ENCODE measurements around the gene NFYC. TPM values are rescaled to one million over a fixed set of nuclear protein-coding genes. Genes with fewer than 3 reads are reported as not detected.

The NFYC gene
- total RNA-seq, 1 experiment from 2014 or later: 63.3 TPM

GRCh38 chr1:40786995-40787705 is 95.6 kb downstream of the NFYC start:
- Histone ChIP-seq H3K4me2 (ENCODE audit: low read length) (no peak overlapping the region), H3K4me3 (replicated peaks in 1 of 2; ENCODE audit: low read depth in 1 of 2, low read length in 2 of 2) (no peak overlapping the region), H3K4me1 (ENCODE audit: control insufficient read depth in 1 of 2, insufficient read depth in 2 of 2, low read length in 2 of 2) (peaks cover 11 to 37% of the 10 kb centered on the region in 2 experiments), H3K79me2 (ENCODE audit: insufficient read depth, low read length) (peaks cover 7% of the 10 kb centered on the region; the same call in 1 of the 2 replicates), H3K9me2 (ENCODE audit: insufficient read depth) (no peaks in the 10 kb centered on the region), H3K9me3 (ENCODE audit: control insufficient read depth in 1 of 2, insufficient read depth in 1 of 2, low read depth in 1 of 2, low read length in 2 of 2) (no peaks in the 10 kb centered on the region), H3K36me3 (ENCODE audit: control insufficient read depth in 1 of 2, insufficient read depth in 2 of 2, low read length in 2 of 2) (no peaks in the 10 kb centered on the region), H3K9ac (ENCODE audit: low read length) (no peak overlapping the region), H3K27me3 (ENCODE audit: insufficient read depth, low read length) (no peaks in the 10 kb centered on the region), H3K27ac (ENCODE audit: low read depth, low read length) (no peak overlapping the region), H2AFZ (ENCODE audit: low read depth, low read length, poor library complexity, severe bottlenecking) (no peak overlapping the region), H4K20me1 (ENCODE audit: insufficient read depth) (no peaks in the 10 kb centered on the region)
- TF ChIP-seq CEBPB (IDR thresholded peaks at IDR 0.05; ENCODE audit: low read depth) (no peak), POLR2A (IDR thresholded peaks at IDR 0.05; ENCODE audit: borderline replicate concordance, extremely low read depth, insufficient read depth, insufficient read length) (no peak), ZNF274 (IDR thresholded peaks at IDR 0.05; ENCODE audit: low read depth, low read length) (no peak), EZH2 (IDR thresholded peaks at IDR 0.05) (no peak), TCF7L2 (IDR thresholded peaks at IDR 0.05; ENCODE audit: borderline replicate concordance, extremely low read depth, insufficient read depth, insufficient read length) (no peak), POLR2AphosphoS5 (IDR thresholded peaks at IDR 0.05; ENCODE audit: low read depth, low read length) (no peak), ZFX (IDR thresholded peaks at IDR 0.05) (no peak), JUND (IDR thresholded peaks at IDR 0.05) (no peak), REST (IDR thresholded peaks at IDR 0.05; ENCODE audit: low read depth) (no peak), EGR1 (IDR thresholded peaks at IDR 0.05; ENCODE audit: low read depth) (no peak)
- RAD21 ChIA-PET (ENCODE audit: low non-redundant PET in 1 of 2, low total read pairs in 2 of 2, uncharacterized antibody in 2 of 2, unreplicated experiment in 2 of 2): no interaction called here
- no peak for ATAC-seq
- POLR2A ChIA-PET: no interaction called here
- CTCF ChIA-PET: interaction anchor here (1.7 kb wide), 1 partner anchor 13 kb away, joined by 5 read pairs; no protein-coding TSS in a partner anchor
- intact Hi-C loops (cut with micrococcal nuclease): no loop called here
- no TSS peak for BruUV-seq (replicated peaks)
- DNase-seq (ENCODE audit: low read depth, low spot score): no peak
